Psoas muscle (tissue), 8 donors: ENCODE data around the gene N4BP3. TPM values are rescaled to one million over a fixed set of nuclear protein-coding genes. Genes with fewer than 3 reads are reported as not detected.

ENCODE experiments used
- ATAC-seq, 4 donors: fragments of 200-7000 bp; cut with Tn5 transposase; one replicate each; pipeline ENCODE4 v1.9.1; 2020; ENCODE audit warnings: moderate library complexity in 3 of 4, mild to moderate bottlenecking in 2 of 4
- DNase-seq, 2 donors: peaks; one replicate each; pipeline ENCODE4 v3.0.0-alpha.2; 2020
- H3K27ac ChIP-seq: fragments of 200-600 bp; one replicate; pipeline ENCODE4 v1.8.0; 2022
- H3K27me3 ChIP-seq, 3 donors: fragments of 200-600 bp in 1 of 3; one replicate each; pipeline versions ENCODE4 v1.6.1 to v1.8.0; 2013 to 2022; ENCODE audit warnings: low read length in 2 of 3, mild to moderate bottlenecking in 2 of 3, moderate library complexity in 1 of 3; ENCODE audit not compliant: insufficient read depth in 3 of 3
- H3K36me3 ChIP-seq, 2 donors: fragments of 200-600 bp in 1 of 2; one replicate each; pipeline versions ENCODE4 v1.6.1 to v1.8.0; 2013 to 2022; ENCODE audit warnings: low read depth in 1 of 2, mild to moderate bottlenecking in 1 of 2, moderate library complexity in 1 of 2; ENCODE audit not compliant: insufficient read depth in 1 of 2
- H3K4me1 ChIP-seq: fragments of 200-600 bp; one replicate; pipeline ENCODE4 v1.8.0; 2022
- H3K4me3 ChIP-seq: fragments of 200-600 bp; one replicate; pipeline ENCODE4 v1.8.0; 2022; ENCODE audit warnings: mild to moderate bottlenecking
- H3K9me3 ChIP-seq: fragments of 200-600 bp; one replicate; pipeline ENCODE4 v1.8.0; 2022
- WGBS, 3 donors: extraction: QIAGEN DNeasy Blood & Tissue Kit; methylation state at CpG; one replicate each; pipeline versions ENCODE4 v1.1.6 to v1.1.7; 2013; 5-methylcytosine and 5-hydroxymethylcytosine counted together
- intact Hi-C, 2 donors: fragments of 100-400 bp; cut with DNase I; formaldehyde crosslinking; loops; one replicate each; pipeline versions ENCODE4 v1.11.0 to v1.14.2; 2022
- polyA plus RNA-seq, 3 donors: library from polyadenylated mRNA; stranded (reverse); fragments of 200-250 nt; gene quantifications; one replicate each; pipeline ENCODE4 v1.2.3, GENCODE V29; 2013
- total RNA-seq, 4 donors: library from RNA; stranded (reverse); fragmentation: NEBNext Ultra II Directional in 2 of 4; extraction: Animal tissue kit (Norgen Biotek cat#: 25700) in 2 of 4; gene quantifications; one replicate each; pipeline versions ENCODE4 v1.2.1 to v1.2.4, GENCODE V29; 2021 to 2023
- TF ChIP-seq, protein P1 (sequence below): fragments of 200-600 bp; IDR thresholded peaks from one replicate; pipeline ENCODE4 v1.8.0; 2022; ENCODE audit warnings: antibody characterized with exemption
- donor health status: healthy with polysubstance abuse.
- donor health status: DM: no; HTN: no; CAD: no; lungs with moderate emphysema.
- donor health status: Bipolar disorder and iron deficiency.
- donor health status: healthy.
- donor health status: DM: yes; HTN: yes; CAD: no.
- donor health status: DM: no; HTN: no; CAD: no.
- donor health status: DM: no; HTN: no; CAD: no.
- donor health status: DM: yes; HTN: yes; CAD: no.

Gene N4BP3
- total and polyA plus RNA-seq, 7 donors: 1.6 to 4.0 (median 2.9) TPM

DNA sequence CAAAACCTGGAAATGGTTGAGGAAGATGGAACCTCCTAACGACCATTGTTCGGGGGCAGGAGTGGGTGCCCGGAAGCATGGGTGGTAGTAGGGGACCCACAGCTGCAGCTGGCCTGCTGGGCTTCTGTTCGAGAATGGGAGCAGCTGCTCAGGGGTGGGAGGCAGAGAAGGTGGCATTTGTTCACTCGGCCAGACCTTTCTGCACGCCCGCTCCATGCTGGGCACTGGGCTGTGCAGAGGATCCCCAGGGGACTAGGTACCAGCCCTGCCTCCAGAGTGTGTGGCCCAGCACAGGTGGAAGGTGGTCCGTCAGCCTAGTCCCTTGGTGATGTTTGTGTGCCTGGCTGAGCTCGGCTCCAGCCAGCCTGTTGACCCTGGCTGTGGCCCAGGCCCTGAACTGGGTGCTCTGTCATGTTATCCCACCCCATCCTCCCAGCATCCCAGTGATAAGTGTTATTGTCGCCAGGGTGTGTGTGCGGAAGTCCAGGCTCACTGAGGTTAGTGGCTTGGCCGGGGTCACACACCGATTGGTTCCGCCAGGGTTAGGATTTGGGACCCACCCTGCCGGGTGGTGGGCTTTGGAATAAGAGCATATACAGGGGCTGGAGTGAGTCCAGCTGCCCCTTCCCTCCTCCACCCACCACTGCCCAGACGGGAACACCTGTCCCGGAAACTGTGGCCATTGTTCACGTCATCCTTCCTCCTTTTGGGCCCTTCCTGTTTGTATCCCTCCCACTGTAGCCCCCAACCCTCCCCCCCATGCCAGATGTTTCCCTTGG, 4.8 kb downstream of the N4BP3 start:
- intact Hi-C loops: loop anchor here in 1 of 2 donors (5.0 kb wide), 1 partner anchor 41 kb away; no protein-coding TSS in a partner anchor
- DNase-seq (no peak), ATAC-seq (no peak)
- Histone ChIP-seq H3K4me1 (peaks cover 36% of the 10 kb centered on the region), H3K36me3 (no peaks in the 10 kb centered on the region), H3K9me3 (no peaks in the 10 kb centered on the region), H3K27me3 (peaks cover 0 to 36% (median 10%) of the 10 kb centered on the region in 3 donors), H3K4me3 (no peak overlapping the region), H3K27ac (no peak overlapping the region)
- WGBS, 3 donors: 49 to 61% (median 55%) methylated on average over 18 of the region's 18 CpGs
- TF ChIP-seq, protein P1, sequence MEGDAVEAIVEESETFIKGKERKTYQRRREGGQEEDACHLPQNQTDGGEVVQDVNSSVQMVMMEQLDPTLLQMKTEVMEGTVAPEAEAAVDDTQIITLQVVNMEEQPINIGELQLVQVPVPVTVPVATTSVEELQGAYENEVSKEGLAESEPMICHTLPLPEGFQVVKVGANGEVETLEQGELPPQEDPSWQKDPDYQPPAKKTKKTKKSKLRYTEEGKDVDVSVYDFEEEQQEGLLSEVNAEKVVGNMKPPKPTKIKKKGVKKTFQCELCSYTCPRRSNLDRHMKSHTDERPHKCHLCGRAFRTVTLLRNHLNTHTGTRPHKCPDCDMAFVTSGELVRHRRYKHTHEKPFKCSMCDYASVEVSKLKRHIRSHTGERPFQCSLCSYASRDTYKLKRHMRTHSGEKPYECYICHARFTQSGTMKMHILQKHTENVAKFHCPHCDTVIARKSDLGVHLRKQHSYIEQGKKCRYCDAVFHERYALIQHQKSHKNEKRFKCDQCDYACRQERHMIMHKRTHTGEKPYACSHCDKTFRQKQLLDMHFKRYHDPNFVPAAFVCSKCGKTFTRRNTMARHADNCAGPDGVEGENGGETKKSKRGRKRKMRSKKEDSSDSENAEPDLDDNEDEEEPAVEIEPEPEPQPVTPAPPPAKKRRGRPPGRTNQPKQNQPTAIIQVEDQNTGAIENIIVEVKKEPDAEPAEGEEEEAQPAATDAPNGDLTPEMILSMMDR: no peak

DNA sequence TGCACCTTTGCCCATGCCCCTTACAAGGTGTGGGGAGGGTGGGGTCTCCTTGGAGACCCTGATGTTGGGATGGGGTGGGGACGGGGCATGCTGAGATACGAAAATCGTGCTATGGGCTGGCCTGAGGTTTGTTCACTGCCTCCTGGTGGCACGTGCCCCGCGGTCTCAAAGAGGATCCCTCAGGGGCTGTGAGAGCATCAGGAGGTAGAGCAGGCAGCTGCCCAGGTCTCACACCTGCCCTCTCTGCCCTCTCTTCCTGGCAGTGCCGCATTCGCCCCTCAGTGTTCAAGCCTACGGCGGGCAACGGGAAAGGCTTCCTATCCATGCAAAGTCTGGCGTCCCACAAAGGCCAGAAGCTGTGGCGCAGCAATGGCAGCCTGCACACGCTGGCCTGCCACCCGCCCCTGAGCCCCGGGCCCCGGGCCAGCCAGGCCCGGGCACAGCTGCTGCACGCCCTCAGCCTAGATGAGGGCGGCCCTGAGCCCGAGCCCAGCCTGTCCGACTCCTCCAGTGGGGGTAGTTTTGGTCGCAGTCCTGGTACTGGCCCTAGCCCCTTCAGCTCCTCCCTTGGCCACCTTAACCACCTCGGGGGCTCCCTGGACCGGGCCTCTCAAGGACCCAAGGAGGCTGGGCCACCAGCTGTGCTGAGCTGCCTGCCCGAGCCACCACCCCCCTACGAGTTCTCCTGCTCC, 6.7 kb downstream of the N4BP3 start:
- 41 to 54% (median 47%) methylated on average over 17 to 27 of the region's 27 CpGs for WGBS, 3 donors
- no peaks in the 10 kb centered on the region for H3K36me3 ChIP-seq
- no peaks in the 10 kb centered on the region for H3K9me3 ChIP-seq
- TF ChIP-seq, protein P1: no peak
- H3K27ac ChIP-seq: peak overlapping the region; percentile 71
- H3K4me1 ChIP-seq: peaks cover 46% of the 10 kb centered on the region
- DNase-seq (no peak), ATAC-seq (peak in 3 of 4 donors; percentile 20 to 56 (median 22))
- intact Hi-C loops: loop anchor here in 1 of 2 donors (5.0 kb wide), 1 partner anchor 43 kb away; no protein-coding TSS in a partner anchor
- peaks cover 0 to 16% (median 0%) of the 10 kb centered on the region in 3 donors for H3K27me3 ChIP-seq
- H3K4me3 ChIP-seq: no peak overlapping the region

DNA sequence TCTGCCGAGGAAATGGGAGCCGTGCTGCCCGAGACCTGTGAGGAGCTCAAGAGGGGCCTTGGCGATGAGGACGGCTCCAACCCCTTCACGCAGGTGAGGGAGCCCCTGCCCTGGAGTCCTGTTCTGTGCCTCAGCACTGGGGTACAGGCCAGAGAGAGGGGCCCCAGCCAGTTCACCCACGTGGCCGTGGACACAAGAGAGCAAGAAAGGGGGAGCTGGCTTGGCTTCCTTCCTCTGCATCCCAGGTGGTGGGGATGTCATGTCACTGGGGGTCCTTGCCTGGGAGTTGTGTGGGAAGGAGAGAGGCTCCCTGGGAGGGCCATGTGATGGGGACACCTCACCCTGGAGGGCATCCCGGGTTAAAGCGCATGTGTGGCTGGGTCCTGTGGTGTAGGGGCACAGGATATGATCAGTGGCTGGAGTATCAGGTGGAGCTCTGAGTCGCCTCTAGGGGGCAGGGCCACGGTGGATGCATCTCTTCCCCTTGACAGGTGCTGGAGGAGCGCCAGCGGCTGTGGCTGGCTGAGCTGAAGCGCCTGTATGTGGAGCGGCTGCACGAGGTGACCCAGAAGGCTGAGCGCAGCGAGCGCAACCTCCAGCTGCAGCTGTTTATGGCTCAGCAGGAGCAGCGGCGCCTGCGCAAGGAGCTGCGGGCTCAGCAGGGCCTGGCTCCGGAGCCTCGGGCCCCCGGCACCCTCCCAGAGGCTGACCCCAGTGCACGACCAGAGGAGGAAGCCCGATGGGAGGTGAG, 7.5 kb downstream of the N4BP3 start:
- intact Hi-C loops: no loop called here
- Histone ChIP-seq H3K27ac (peak overlapping the region; percentile 71), H3K9me3 (no peaks in the 10 kb centered on the region), H3K27me3 (peaks cover 0 to 9% (median 0%) of the 10 kb centered on the region in 3 donors), H3K36me3 (no peaks in the 10 kb centered on the region), H3K4me3 (peak overlapping the region; percentile 65), H3K4me1 (peaks cover 46% of the 10 kb centered on the region)
- DNase-seq (peak; percentile 90 to 98), ATAC-seq (peak; percentile 94 to 96 (median 94))
- TF ChIP-seq, protein P1: peak; percentile 56
- WGBS, 3 donors: 7 to 20% (median 8%) methylated on average over 24 to 29 of the region's 29 CpGs

DNA sequence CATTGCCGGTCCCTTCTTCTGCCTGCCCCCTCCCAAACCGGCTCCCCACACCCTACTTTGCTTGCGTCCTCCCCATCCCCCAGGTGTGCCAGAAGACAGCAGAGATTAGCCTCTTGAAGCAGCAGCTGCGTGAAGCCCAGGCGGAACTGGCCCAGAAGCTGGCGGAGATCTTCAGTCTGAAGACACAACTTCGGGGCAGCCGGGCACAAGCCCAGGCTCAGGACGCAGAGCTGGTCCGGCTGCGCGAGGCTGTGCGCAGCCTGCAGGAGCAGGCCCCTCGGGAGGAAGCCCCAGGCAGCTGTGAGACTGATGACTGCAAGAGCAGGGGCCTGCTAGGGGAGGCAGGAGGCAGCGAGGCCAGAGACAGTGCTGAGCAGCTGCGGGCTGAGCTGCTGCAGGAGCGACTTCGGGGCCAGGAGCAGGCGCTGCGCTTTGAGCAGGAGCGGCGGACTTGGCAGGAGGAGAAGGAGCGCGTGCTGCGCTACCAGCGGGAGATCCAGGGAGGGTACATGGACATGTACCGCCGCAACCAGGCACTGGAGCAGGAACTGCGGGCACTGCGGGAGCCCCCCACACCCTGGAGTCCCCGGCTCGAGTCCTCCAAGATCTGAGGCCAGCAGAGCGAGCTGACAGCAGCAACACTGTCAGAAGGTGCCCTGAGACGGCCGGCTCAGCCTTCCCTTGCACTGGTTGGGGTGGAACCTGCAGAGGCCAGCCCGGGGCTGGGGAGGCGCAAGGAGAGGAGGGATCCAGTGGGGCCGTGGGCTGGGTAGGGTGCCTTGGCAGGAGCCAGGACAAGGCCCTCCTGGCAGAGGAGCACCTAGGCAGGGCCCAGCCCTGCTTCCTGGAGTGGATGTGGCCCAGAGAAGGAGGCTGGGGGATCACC, 8.3 kb downstream of the N4BP3 start:
- Histone ChIP-seq H3K9me3 (no peaks in the 10 kb centered on the region), H3K27me3 (peaks cover 0 to 1% (median 0%) of the 10 kb centered on the region in 3 donors), H3K4me3 (peak overlapping the region; percentile 65), H3K36me3 (no peaks in the 10 kb centered on the region), H3K4me1 (peaks cover 46% of the 10 kb centered on the region), H3K27ac (peak overlapping the region; percentile 71)
- TF ChIP-seq, protein P1: no peak
- 16 to 20% (median 17%) methylated on average over 30 to 38 of the region's 38 CpGs for WGBS, 3 donors
- ATAC-seq: peak; percentile 40 to 76 (median 58)
- intact Hi-C loops: no loop called here
- DNase-seq: peak in 1 of 2 donors; percentile 79
